Measurements from ENCODE around the gene IFIT3. TPM values are rescaled to one million over a fixed set of nuclear protein-coding genes. Genes with fewer than 3 reads are reported as not detected.
A peak's percentile ranks its signal among the peaks of the same experiment; 100 is the strongest.
"Not testable (repeated sequence)": the region's sequence is repeated elsewhere in the genome, so short reads cannot be mapped to it uniquely, and the experiment has no call there.

The IFIT3 gene, protein sequence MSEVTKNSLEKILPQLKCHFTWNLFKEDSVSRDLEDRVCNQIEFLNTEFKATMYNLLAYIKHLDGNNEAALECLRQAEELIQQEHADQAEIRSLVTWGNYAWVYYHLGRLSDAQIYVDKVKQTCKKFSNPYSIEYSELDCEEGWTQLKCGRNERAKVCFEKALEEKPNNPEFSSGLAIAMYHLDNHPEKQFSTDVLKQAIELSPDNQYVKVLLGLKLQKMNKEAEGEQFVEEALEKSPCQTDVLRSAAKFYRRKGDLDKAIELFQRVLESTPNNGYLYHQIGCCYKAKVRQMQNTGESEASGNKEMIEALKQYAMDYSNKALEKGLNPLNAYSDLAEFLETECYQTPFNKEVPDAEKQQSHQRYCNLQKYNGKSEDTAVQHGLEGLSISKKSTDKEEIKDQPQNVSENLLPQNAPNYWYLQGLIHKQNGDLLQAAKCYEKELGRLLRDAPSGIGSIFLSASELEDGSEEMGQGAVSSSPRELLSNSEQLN
- 10 to 100 TPM in 1 of 2 donors, 1 to 10 TPM in 1; 5.0 to 10.3 TPM for total RNA-seq
- long read RNA-seq, transcript IFIT3-202 (2 exons, 2,496 nt): major isoform, 10 of 20 reads
- long read RNA-seq, transcript IFIT3-201 (2 exons, 2,455 nt): minor isoform, 6 of 20 reads
- long read RNA-seq, partial matches to known transcripts: 0 of 20 reads
- long read RNA-seq, other reads (novel, unspliced or antisense): 4 of 20 reads

DNA sequence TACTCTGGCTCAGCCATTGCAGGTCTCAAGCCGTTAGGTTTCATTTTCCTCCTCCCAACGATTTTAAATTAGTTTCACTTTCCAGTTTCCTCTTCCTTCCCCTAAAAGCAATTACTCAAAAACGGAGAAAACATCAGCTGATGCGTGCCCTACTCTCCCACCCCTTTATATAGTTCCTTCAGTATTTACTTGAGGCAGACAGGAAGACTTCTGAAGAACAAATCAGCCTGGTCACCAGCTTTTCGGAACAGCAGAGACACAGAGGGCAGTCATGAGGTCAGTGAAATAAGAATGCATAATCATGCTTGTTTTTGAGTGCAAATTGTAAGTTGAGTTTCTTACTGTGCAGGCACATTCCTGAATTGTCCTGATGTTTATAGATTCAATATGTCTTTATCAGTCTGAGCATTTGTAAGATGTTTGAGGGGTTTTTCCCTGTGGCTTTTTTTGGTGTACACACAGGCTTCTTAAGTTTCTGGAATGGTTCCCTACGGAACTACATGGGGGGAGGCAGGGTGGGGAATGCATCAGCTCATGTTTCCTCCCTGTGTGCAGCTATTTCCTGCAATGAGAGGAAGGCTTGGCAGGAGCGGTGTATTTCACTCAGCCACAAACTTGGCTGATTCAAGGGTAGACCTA lies at the start of gene IFIT3:
Gene IFIT3 (plus strand): TSS at position 195 of the 639 bp plus-strand sequence. CDS start 77 bp downstream, at position 272.
- DNase-seq: peak; percentile 21 to 46
- intact Hi-C loops (cut with DNase I, micrococcal nuclease): no loop called here
- ATAC-seq: peak; percentile 57

DNA sequence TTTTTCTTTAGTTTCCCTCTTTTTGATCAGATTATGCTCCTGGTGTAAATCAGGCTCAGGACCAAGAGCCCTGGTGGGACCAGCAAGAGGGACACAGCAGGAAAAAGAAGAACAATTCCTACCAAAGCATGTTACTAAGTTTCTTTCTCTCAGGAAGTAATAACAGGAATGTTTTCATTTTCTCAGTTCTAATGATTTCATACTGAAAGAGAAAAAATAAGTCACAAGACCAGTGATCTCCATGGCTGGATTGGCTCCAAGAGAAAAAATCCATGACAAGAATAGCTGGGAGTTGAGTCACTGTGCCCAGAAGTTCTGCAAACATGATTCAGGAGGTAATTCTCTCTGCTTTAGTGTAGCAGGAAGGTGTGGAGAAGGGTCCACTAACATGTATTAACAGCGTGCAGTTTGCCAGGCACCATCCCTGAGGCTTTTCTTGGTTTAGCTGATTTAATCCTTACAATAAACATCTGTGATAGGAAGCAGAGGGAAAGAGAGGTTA lies 49.7 kb upstream of the IFIT3 start:
- ATAC-seq (peak; percentile 29), DNase-seq (no peak)
- intact Hi-C loops (cut with DNase I, micrococcal nuclease): no loop called here

DNA sequence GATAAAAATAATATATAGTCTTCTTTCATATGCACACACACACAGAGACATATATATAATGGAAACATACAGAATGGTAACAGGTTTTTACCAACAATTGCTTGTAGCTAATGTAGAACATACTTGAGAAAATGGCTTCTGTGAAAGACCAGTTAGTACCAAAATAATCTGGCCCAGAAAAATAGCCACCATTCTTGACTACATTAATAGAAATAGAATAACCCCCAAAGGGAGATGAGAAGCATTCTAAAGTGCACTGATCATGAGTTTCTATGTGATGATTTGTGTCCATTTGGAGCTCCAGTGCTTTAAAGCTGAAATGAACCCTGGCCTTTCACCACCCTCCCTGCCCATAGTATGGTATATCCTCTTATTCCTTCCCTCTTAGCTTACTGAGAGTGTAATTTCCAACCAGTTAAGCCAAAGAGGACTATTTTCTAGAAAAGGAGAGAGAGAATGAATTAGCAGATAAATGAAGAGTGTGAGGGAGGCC lies 48.9 kb upstream of the IFIT3 start:
- DNase-seq (no peak), ATAC-seq (no peak)
- intact Hi-C loops (cut with DNase I, micrococcal nuclease): no loop called here

DNA sequence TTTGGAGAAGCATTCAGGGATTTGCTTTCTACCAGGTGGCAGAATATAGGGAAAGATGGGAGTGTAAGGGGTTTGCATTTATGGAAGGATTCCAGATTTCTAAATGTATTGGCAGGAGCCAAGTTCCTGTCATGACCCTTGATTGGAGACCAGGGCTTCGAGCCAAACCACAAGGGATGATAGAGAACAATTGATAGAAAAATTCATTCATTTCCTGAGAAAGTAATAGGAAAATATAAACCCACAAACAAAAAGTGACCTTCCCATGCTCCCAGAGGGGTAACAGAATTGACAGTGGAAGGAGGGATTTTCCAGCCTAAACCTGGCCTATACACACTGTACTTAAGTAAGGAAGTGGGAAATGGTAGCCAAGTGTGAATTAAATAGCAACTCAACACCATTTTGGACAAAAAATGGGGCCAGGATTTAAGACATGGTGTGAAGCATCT lies 48.4 kb upstream of the IFIT3 start:
- DNase-seq: no peak
- ATAC-seq: no peak
- intact Hi-C loops (cut with DNase I, micrococcal nuclease): no loop called here

DNA sequence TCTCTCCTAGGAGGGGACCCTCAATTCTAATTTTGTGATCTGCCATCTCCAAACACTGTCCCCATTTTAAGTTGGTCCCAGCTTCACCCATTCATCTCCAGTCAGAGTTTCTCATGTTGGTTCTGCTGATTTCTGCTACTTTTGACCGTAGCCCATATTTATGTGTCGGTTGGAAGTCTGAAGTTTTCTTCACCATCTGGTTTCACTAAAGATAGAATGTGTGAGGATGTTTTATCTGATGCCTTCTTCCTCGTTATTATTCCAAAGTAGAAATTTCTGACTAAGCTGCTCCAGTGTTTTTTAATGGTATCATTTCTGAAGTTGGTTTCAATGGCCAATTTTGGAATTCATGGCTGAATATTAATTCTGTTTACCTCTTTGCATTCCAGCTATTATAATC lies 47.3 kb upstream of the IFIT3 start:
- ATAC-seq (no peak), DNase-seq (no peak)
- intact Hi-C loops (cut with DNase I, micrococcal nuclease): no loop called here

DNA sequence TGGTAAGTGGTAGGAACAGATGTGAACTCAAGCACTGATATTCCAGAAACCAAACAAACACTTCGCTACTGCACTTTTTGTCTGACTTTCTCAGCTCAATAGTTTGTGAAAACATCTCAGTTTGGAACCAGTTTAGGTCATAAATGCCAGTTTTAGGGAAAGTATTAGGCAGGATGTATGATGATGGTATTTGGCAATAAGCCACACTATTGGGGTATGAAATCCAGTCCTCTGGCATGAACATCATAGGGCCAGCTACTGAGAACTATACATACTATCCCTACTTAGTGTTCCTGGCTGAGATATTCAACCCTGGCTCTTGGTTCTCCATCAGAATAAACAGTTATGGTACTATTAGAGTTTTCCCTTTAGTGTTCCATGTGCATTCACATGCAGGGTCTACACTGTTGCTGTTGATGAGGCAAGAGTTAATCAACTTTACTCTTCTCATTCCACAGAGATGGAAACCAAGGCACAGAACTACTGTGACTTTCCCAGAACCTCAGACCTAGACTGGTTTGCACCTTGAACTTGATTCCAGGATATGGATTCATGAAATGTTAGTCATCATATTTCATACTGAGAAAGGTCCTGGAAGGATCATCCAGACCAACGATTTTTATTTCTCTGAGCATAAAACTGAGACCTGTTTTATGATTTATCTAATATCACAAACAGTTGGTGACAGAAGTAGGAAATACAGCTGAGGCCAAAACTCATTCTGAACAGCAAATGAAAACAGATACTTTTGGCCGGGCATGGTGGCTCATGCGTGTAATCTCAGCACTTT lies 46.0 kb upstream of the IFIT3 start:
- intact Hi-C loops (cut with DNase I, micrococcal nuclease): no loop called here
- ATAC-seq (peak; percentile 33), DNase-seq (no peak)

DNA sequence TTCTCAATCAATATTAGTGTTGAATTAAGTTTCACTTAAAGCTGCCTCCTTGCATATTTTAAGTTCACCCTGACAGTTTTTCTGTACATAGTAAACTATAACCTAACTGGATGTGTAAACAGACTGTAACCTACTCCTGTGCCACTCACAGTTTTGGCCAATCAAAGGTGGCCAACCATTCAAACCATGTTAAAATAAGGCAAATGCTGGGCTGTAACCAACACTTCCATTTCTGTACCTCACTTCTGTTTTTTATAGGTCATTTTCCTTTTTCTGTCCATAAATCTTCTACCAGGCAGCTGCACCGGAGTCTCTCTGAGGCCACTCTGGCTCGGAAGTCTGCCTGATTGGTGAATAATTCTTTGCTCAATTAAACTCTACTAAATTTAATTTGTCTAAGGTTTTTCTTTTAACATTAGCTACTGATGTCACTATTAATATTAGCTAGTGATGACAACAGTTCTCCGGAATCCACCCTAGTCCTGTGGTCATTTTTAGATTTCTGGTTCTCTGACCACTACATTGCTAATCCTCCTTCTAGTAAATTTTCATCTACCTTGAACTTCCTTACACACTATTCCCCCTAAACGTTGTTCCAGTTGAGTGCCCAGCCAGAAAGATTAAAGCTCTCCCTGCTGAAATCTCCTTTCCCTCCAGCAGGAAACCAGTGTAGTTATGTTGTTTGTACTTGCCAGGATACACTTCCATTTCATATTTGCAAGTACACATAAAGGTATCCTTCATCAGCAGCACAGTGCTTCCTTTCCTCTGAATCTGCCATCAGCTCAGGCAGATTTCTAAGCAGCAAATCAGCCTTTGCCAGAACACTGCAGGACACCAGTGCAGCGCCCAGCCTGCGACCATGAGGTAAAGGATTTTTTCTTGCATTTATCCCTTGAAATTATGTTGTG lies 44.5 kb upstream of the IFIT3 start:
- no peak for ATAC-seq
- DNase-seq: no peak
- intact Hi-C loops (cut with DNase I, micrococcal nuclease): no loop called here

DNA sequence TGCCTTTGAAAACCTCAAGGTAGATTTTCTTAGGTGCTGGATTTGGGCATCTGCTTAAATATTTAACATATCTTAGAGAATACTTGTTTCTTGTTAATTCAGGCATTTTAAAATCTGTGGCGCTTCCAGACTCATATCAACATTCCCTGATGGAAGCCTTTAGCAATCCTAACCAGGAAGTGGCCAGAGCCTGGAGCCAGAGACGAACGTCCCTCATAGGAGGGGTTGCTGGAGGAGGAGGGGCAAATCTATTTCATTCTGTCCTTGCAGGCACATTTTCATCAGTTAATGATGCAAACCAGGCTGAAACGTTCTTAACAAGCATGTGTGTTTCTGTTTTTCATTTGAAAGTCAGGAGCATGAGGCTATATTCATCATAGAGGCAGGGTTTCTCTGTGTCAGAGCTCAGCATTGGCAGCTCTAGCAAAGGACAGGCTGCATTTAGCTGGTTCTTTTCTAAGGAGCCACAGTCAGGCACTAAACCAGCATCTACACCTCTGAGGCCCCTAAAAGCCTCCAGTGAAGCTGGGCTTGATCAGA lies 43.8 kb upstream of the IFIT3 start:
- ATAC-seq (peak; percentile 61), DNase-seq (peak in 1 of 2 donors; percentile 52)

DNA sequence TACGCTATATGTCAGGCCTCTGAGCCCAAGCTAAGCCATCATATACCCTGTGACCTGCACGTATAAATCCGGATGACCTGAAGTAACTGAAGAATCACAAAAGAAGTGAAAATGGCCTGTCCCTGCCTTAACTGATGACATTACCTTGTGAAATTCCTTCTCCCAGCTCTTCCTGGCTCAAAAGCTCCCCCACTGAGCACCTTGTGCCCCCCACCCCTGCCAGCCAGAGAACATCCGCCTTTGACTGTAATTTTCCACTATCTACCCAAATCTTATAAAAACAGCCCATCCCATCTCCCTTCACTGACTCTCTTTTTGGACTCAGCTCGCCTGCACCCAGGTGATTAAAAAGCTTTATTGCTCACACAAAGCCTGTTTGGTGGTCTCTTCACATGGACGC lies 43.1 kb upstream of the IFIT3 start:
- intact Hi-C loops (cut with DNase I, micrococcal nuclease); ATAC-seq; DNase-seq: not testable (repeated sequence)

More for the DNA sequence above, 43.8 kb upstream of the IFIT3 start:
- intact Hi-C loops (cut with DNase I, micrococcal nuclease): no loop called here

DNA sequence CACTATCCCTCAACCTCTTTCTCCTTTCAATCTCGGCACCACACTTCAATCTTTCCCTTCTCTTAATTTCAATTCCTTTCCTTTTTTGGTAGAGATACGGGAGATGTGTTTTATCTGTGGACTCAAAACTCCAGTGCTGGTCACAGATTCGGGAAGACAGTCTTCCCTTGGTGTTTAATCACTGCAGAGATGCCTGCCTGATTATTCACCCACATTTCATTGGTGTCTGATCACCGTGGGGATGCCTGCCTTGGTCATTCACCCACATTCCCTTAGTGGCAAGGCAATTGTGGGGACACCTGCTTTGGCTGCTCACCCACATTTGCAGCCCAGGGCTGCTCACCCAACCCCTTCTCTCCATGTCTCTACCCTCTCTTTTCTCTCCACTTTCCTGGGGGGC lies 42.5 kb upstream of the IFIT3 start:
- DNase-seq; ATAC-seq; intact Hi-C loops (cut with DNase I, micrococcal nuclease): not testable (repeated sequence)

DNA sequence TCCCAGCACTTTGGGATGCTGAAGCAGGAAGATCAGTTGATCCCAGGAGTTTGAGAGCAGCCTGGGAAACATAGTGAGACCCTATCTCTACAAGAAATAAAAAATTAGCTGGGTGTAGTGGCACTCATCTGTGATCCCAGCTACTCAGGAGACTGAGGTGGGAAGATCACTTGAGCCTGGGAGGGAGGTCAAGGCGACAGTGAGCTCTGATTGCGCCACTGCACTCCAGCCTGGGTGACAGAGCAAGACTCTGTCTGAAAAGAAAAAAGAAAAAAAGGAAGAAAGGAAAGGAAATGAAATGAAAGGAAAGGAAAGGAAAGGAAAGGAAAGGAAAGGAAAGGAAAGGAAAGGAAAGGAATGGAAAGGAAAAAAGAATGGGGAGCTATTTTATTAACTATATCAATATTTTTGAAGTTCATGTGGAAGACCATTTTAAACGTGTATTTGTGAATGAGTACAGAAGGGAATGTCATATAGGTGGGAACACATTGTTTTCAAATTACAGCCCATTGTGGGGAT lies 33.0 kb upstream of the IFIT3 start:
- no peak for DNase-seq

DNA sequence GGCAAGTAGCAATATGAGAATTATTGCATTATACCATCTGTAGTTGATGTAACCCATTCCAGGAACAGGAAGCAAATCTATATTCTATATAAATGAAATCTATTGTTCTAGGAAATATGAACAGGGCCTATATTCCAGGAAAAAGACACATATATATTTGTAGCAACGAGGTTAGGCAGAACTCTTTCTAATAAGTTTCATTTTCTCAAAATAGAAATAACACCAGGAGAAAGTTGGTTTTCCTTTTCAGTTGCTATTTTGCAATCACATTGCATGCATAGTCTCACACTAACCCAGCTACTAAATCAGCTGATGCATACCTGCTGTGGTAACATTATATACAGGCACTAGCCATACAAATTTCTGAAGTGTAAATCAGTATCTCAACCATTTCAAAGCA lies 32.2 kb upstream of the IFIT3 start:
- intact Hi-C loops (cut with DNase I, micrococcal nuclease): no loop called here
- DNase-seq (no peak), ATAC-seq (no peak)

More for the DNA sequence above, 33.0 kb upstream of the IFIT3 start:
- no peak for ATAC-seq
- intact Hi-C loops (cut with DNase I, micrococcal nuclease): no loop called here

DNA sequence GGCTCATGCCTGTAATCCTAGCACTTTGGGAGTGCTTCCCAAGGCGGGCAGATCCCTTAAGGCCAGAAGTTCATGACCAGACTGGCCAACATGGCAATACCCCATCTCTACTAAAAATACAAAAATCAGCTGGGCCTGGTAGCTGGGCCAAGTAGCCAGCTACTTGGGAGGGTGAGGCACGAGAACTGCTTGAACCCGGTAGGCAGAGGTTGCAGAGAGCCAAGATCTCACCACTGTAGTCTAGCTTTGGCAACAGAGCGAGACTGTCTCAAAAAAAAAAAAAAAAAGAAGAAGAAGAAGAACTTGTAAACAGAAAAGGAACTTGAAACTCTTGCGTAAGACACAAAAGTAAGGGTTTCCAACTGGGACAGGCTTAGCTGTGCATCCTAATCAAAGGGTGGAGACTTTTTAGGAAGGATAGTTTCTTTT lies 31.6 kb upstream of the IFIT3 start:
- intact Hi-C loops (cut with DNase I, micrococcal nuclease): no loop called here
- no peak for DNase-seq

DNA sequence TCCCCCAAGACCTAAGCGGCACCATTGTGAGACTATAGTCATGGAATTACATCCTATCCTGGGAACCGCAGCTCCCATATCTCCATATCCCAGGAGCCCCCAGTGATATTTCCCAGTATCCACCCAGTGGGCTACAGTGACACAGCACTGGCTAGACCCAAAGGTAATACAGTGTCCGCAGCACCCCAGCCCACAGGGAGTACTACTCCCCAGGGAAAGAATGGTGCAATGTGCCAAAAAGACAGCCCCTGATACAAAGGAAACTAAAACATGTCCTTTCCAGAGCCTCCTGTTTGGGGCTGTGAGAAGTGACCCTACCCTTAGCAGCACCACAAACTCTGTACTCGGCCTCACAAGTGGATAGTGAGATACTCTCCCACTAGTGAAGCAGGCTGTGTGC lies 30.4 kb upstream of the IFIT3 start:
- intact Hi-C loops (cut with DNase I, micrococcal nuclease): no loop called here
- DNase-seq (no peak), ATAC-seq (no peak)

More for the DNA sequence above, 31.6 kb upstream of the IFIT3 start:
- ATAC-seq: no peak

DNA sequence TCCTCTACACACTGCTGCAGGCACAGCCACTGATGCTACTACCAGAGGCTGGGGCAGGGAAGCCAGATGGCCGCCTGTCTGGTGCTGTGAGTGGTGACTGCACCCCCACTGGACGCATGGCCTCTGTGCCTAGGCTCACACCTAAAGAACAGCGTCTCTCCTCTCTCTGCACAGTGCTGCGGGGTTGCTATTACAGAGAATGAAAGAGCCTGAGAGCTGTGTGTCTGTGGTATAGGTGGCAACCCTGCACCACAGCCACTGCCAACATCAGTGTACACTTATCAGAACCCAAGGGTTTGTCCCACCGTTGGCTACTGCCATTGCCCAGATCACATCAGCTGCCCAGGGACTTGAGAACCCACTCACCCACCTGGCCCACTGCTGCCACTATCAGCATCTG lies 30.0 kb upstream of the IFIT3 start:
- intact Hi-C loops (cut with DNase I, micrococcal nuclease): no loop called here
- DNase-seq: no peak
- no peak for ATAC-seq

DNA sequence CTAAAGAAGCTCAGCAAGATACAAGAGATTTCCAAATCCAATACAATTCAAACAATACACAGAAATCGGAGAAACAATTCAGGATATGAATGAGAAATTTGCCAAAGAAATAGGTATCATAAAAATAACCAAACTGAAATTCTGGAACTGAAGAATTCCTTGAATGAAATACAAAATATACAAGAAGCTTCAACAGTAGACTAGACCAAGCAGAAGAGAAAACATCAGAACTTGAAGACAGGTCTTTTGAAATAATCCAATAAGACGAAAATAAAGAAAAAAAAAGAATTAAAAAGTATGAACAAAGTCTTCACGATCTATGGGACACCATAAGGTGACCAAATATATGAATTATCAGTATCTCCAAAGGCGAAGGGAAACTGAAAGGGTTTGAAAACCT lies 28.8 kb upstream of the IFIT3 start:
- intact Hi-C loops (cut with DNase I, micrococcal nuclease): no loop called here

DNA sequence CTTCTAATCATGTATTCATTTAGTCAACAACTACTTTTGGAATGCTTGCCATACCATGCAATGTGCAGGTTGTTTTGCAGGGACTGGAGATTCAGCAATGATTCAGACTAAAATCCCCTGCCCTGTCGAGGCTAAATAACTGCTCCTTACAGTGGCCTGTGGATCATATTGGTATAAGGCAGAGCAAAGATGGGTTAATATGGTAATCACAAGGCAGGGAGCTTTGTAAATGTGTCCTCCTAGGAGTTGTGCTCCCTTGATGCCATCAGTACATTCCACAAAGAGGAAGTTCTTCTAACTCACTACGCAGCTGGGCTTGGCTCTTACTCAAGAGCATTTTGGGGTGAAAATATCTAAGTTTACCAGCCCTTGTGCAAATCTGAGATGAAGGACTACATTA lies 26.6 kb upstream of the IFIT3 start:
- ATAC-seq: peak; percentile 65
- intact Hi-C loops (cut with DNase I, micrococcal nuclease): no loop called here
- DNase-seq: no peak

More for the DNA sequence above, 28.8 kb upstream of the IFIT3 start:
- ATAC-seq: no peak
- no peak for DNase-seq
